Lower leg skin (tissue), 4 donors: ENCODE data around the gene TRUB2. TPM values are rescaled to one million over a fixed set of nuclear protein-coding genes. Genes with fewer than 3 reads are reported as not detected.

Source experiments
- DNase-seq, 2 donors: peaks; one replicate each; pipeline ENCODE4 v3.0.0-alpha.2; 2019; ENCODE audit warnings: low spot score in 2 of 2
- H3K4me3 ChIP-seq: fragments of 200-600 bp; sonication (generic); 2 replicates; pipeline ENCODE4 v1.5.1; 2017; ENCODE audit warnings: mild to moderate bottlenecking, low read depth; ENCODE audit not compliant: poor library complexity, severe bottlenecking
- POLR2A ChIP-seq, 2 donors: fragments of 450-650 bp; IDR thresholded peaks; one replicate each; pipeline ENCODE4 v1.6.1; 2016 to 2017; ENCODE audit warnings: antibody characterized with exemption in 2 of 2, mild to moderate bottlenecking in 1 of 2, moderate library complexity in 1 of 2
- WGBS, 2 donors: methylation state at CpG; one replicate each; pipeline ENCODE4 v1.1.5; 2018; 5-methylcytosine and 5-hydroxymethylcytosine counted together
- intact Hi-C: fragments of 100-400 bp; cut with DNase I; formaldehyde crosslinking; loops from one replicate; pipeline ENCODE4 v1.15.0; 2023; ENCODE audit warnings: low total_unique reads
- total RNA-seq, 4 donors: library from RNA; depleted of rRNA; stranded (reverse); fragments of >200 nt; gene quantifications; one replicate each; pipeline ENCODE4 v1.1.0, GENCODE V29; 2016
- TF ChIP-seq, protein P1 (sequence below), 3 donors: fragments of 450-650 bp; IDR thresholded peaks; one replicate each; pipeline ENCODE4 v1.5.1; 2016; ENCODE audit warnings: antibody characterized with exemption in 3 of 3, mild to moderate bottlenecking in 3 of 3, moderate library complexity in 2 of 3

Gene TRUB2
- total RNA-seq, 4 donors from 2014 or later: 10.8 to 13.9 (median 11.5) TPM

DNA sequence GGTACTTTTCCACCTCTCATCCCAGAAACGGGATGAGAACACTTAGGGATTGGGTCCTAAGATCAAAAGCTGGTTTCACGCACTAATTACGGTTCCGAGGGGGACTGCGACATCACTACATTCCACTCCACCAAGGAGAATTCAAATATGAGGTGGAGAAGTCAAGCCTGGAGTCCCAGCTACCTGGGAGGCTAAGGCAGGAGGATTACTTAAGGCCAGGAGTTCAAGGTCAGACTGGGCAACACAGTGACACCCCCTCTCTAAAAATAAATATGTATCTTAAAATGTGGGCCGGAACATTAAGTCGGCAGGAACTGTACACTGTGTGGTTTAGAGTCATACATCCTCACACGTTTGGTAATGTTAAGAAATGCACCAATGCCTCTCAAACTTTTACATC is 48.0 kb downstream of the TRUB2 start:
- no peak for TF ChIP-seq POLR2A (IDR thresholded peaks at IDR 0.05)
- TF ChIP-seq, protein P1, sequence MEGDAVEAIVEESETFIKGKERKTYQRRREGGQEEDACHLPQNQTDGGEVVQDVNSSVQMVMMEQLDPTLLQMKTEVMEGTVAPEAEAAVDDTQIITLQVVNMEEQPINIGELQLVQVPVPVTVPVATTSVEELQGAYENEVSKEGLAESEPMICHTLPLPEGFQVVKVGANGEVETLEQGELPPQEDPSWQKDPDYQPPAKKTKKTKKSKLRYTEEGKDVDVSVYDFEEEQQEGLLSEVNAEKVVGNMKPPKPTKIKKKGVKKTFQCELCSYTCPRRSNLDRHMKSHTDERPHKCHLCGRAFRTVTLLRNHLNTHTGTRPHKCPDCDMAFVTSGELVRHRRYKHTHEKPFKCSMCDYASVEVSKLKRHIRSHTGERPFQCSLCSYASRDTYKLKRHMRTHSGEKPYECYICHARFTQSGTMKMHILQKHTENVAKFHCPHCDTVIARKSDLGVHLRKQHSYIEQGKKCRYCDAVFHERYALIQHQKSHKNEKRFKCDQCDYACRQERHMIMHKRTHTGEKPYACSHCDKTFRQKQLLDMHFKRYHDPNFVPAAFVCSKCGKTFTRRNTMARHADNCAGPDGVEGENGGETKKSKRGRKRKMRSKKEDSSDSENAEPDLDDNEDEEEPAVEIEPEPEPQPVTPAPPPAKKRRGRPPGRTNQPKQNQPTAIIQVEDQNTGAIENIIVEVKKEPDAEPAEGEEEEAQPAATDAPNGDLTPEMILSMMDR (IDR thresholded peaks at IDR 0.05): no peak
- WGBS, 2 donors: 62 to 65% methylated on average over 8 of the region's 8 CpGs
- no peak for DNase-seq
- H3K4me3 ChIP-seq: no peak overlapping the region
- intact Hi-C loops: no loop called here

DNA sequence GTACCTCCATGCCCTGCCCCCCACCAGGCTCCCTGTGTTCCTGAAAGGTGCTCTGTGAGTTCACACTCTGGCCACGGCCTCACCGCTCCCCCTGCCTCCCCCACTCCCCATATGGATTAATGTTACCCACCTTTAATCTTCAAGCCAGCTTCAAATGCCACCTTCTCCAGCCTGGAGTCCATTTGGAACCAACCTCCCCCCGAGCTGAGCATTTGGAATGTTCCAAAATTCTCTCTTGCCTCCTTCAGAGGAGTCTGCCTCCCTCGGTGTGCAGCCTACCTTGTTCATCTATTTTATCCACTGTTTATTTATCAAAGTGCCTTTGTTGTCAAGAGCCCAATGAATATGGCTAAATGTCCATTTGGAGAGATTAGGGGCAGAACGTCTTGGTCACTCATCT is 50.7 kb downstream of the TRUB2 start:
- H3K4me3 ChIP-seq: no peak overlapping the region
- TF ChIP-seq, protein P1 (IDR thresholded peaks at IDR 0.05): no peak
- no peak for TF ChIP-seq POLR2A (IDR thresholded peaks at IDR 0.05)
- WGBS, 2 donors: 76 to 81% methylated on average over 5 of the region's 5 CpGs
- no peak for DNase-seq
- intact Hi-C loops: no loop called here

DNA sequence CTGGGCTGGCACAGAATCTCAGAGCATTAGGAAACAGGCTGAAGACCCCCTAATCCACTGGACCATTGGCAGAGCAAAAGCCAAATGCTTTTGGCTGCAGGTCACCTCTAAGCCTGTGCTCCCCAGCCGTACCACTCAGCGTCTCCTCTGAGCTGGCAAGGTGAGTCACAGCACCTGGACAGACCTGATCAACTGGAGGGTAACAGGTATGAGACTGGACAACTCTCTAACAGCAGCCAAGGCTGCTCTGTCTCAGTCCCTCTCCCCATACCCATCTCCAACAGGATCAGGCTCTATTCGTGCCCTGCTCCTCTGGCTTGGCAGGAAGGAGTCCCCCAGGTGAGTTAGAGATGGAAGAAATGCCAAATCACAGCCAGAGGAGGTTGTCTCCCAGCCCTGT is 51.1 kb downstream of the TRUB2 start:
- WGBS, 2 donors: 62 to 76% methylated on average over 3 of the region's 3 CpGs
- intact Hi-C loops: no loop called here
- H3K4me3 ChIP-seq: no peak overlapping the region
- no peak for DNase-seq
- TF ChIP-seq, protein P1 (IDR thresholded peaks at IDR 0.05): no peak
- no peak for TF ChIP-seq POLR2A (IDR thresholded peaks at IDR 0.05)

DNA sequence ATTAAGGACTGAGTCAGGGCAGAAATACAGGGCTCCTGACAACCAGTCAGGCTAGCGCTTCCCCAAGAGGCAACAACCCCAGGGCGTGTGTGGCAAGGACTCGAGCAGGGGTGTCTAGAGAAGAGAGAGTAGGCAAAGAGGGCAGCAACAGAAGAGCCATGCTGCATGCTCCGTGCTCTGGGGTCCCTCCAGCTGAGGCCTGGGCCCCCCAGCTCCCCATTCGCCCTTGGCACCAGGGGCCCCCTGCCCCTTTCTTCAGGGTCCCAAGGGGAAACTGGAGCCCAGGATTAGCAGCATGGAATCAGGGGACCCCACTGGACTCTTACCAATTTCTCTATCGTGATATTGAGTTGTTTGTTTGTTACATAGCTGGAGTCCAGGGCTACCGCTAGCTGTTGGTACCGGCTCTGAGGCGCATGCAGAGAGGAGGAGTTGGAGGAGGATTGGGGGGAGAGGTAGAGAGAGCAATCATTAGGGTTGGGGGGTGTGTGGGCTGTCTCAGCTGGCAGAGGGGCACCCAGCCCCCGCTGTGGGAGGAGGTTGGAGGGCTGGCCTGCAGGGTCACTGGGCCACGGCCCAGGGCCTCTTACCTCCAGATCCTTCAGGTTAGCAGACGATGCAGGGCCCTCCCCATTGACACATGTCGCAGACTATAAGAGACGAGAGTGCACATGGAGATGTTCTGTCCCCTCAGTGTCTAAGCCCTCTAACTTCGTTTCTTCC is 55.2 kb downstream of the TRUB2 start:
- DNase-seq: no peak
- intact Hi-C loops: no loop called here
- H3K4me3 ChIP-seq: no peak overlapping the region
- no peak for TF ChIP-seq POLR2A (IDR thresholded peaks at IDR 0.05)
- TF ChIP-seq, protein P1 (IDR thresholded peaks at IDR 0.05): no peak
- WGBS, 2 donors: 90 to 94% methylated on average over 15 of the region's 15 CpGs

DNA sequence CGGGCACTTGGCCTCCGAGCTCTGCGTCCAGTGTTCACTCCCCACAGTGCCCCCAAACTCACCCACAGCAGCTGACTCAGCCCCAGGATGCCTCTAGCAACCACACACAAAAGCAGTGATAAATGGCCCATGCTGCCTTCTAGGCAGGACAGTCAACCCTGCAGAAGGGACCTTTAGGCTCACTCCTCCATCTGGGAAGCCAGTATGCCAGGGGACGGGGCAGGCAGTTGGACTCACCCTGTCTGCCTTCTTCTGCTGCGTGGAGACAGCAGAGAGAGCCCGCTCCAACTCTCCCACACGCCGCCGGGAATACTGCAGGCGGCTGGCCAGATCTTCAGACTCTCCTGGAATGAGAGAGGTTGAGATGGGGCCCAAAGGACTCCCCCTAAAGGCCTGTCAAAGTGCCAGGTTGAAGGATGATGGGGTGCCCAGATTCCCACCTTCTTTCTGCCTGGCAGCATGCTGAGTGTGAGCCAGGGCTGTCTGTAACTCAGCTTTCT is 56.8 kb downstream of the TRUB2 start:
- WGBS, 2 donors: 85 to 91% methylated on average over 6 to 10 of the region's 10 CpGs
- intact Hi-C loops: no loop called here
- TF ChIP-seq POLR2A (IDR thresholded peaks at IDR 0.05): no peak
- TF ChIP-seq, protein P1 (IDR thresholded peaks at IDR 0.05): no peak
- H3K4me3 ChIP-seq: no peak overlapping the region
- DNase-seq: no peak

DNA sequence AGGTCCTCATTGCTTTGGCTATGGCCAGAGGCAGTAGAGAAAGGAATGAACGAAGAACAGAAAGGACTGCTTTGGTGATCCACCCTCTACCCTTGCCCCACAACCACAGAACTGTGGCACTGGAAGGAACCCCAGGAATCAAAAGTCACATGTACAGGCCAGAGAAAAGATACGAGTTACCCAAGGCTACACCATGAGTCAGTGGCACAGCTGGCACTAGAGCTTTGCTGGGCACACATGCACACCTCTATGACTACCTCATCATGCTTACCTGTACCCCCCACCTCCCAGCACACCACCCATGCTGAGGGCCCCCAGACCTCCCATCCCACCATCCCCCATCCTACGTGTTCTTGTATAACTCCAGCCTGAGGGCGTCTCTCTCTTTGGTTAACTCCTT is 59.6 kb downstream of the TRUB2 start:
- H3K4me3 ChIP-seq: no peak overlapping the region
- no peak for TF ChIP-seq POLR2A (IDR thresholded peaks at IDR 0.05)
- TF ChIP-seq, protein P1 (IDR thresholded peaks at IDR 0.05): no peak
- intact Hi-C loops: no loop called here
- WGBS, 2 donors: 48 to 59% methylated on average over 4 of the region's 4 CpGs
- DNase-seq: no peak
